GM23338 (cell line): ENCODE data around the gene KIFC1. TPM values are rescaled to one million over a fixed set of nuclear protein-coding genes. Genes with fewer than 3 reads are reported as not detected.

ENCODE experiments used
- ATAC-seq: fragments of 200-7000 bp; cut with Tn5 transposase; 3 replicates; pipeline ENCODE4 v1.9.1; 2020
- DNase-seq: peaks from one replicate; pipeline ENCODE4 v3.0.0-alpha.2; 2015; ENCODE audit warnings: low spot score
- H2AFZ ChIP-seq: fragments of 200-600 bp; sonication (generic); 2 replicates; pipeline ENCODE4 v1.8.0; 2016; ENCODE audit warnings: antibody characterized with exemption, mild to moderate bottlenecking, moderate library complexity
- H3F3A ChIP-seq: fragments of 200-600 bp; sonication (generic); replicated peaks from 2 replicates; pipeline ENCODE4 v1.8.0; 2017; ENCODE audit warnings: antibody characterized with exemption, mixed run types, low read depth
- H3K27ac ChIP-seq: fragments of 200-600 bp; sonication (generic); 2 replicates; pipeline ENCODE4 v1.6.1; 2016; ENCODE audit warnings: low read depth
- H3K27me3 ChIP-seq: fragments of 200-600 bp; sonication (generic); 2 replicates; pipeline ENCODE4 v1.8.0; 2016; ENCODE audit warnings: mild to moderate bottlenecking, mixed run types, moderate library complexity; ENCODE audit not compliant: insufficient read depth
- H3K36me3 ChIP-seq: fragments of 200-600 bp; sonication (generic); 2 replicates; pipeline ENCODE4 v1.8.0; 2016; ENCODE audit warnings: mild to moderate bottlenecking; ENCODE audit not compliant: insufficient read depth
- H3K4me1 ChIP-seq: fragments of 200-600 bp; sonication (generic); 2 replicates; pipeline ENCODE4 v1.8.0; 2016; ENCODE audit warnings: mild to moderate bottlenecking, moderate library complexity; ENCODE audit not compliant: insufficient read depth
- H3K4me2 ChIP-seq: fragments of 200-600 bp; sonication (generic); 2 replicates; pipeline ENCODE4 v1.7.1; 2017; ENCODE audit warnings: mixed run types
- H3K4me3 ChIP-seq: fragments of 200-600 bp; sonication (generic); 2 replicates; pipeline ENCODE4 v1.6.1; 2016; ENCODE audit warnings: mixed run types
- H3K79me2 ChIP-seq: fragments of 200-600 bp; sonication (generic); replicated peaks from 2 replicates; pipeline ENCODE4 v1.8.0; 2017; ENCODE audit warnings: mild to moderate bottlenecking; ENCODE audit not compliant: insufficient read depth
- H3K9me2 ChIP-seq: fragments of 200-600 bp; sonication (generic); 2 replicates; pipeline ENCODE4 v1.8.0; 2017; ENCODE audit not compliant: insufficient read depth
- H4K20me1 ChIP-seq: fragments of 200-600 bp; sonication (generic); replicated peaks from 2 replicates; pipeline ENCODE4 v1.8.0; 2017; ENCODE audit warnings: mild to moderate bottlenecking; ENCODE audit not compliant: insufficient read depth
- H3K27ac Mint-ChIP-seq: 2 replicates; pipeline ENCODE4 v1.8.0; 2020; ENCODE audit warnings: inconsistent platforms, mild to moderate bottlenecking, moderate library complexity, mixed read lengths
- H3K27me3 Mint-ChIP-seq: 3 replicates; pipeline ENCODE4 v1.8.0; 2022; ENCODE audit warnings: low read depth, mild to moderate bottlenecking, moderate library complexity, mixed read lengths, inconsistent platforms; ENCODE audit not compliant: insufficient read depth, poor library complexity
- H3K36me3 Mint-ChIP-seq: 3 replicates; pipeline ENCODE4 v1.8.0; 2021; ENCODE audit warnings: low read depth, mild to moderate bottlenecking, inconsistent platforms, moderate library complexity, mixed read lengths
- H3K4me1 Mint-ChIP-seq: 3 replicates; pipeline ENCODE4 v1.8.0; 2020; ENCODE audit warnings: mild to moderate bottlenecking, inconsistent platforms, mixed read lengths
- H3K4me3 Mint-ChIP-seq: 3 replicates; pipeline ENCODE4 v1.8.0; 2021; ENCODE audit warnings: moderate library complexity, mild to moderate bottlenecking, inconsistent platforms, mixed read lengths
- H3K9me3 Mint-ChIP-seq: 3 replicates; pipeline ENCODE4 v1.8.0; 2020; ENCODE audit warnings: moderate library complexity, mild to moderate bottlenecking, inconsistent platforms, mixed read lengths
- CREB1 ChIP-seq: fragments of 250-450 bp; sonication (Bioruptor Pico); IDR thresholded peaks from 2 replicates; pipeline ENCODE4 v1.5.0; 2020; ENCODE audit warnings: low read depth, mild to moderate bottlenecking, moderate library complexity
- EZH2 ChIP-seq: fragments of 200-600 bp; sonication (generic); IDR thresholded peaks from one replicate; pipeline ENCODE4 v1.8.0; 2017; ENCODE audit warnings: antibody characterized with exemption, mild to moderate bottlenecking, low read depth; ENCODE audit not compliant: unreplicated experiment
- JUNB ChIP-seq: IDR thresholded peaks from one replicate; pipeline ENCODE4 v1.6.1; 2016; ENCODE audit warnings: antibody characterized with exemption; ENCODE audit not compliant: unreplicated experiment
- ZNF114 ChIP-seq: fragments of 250-450 bp; sonication (Bioruptor Pico); IDR thresholded peaks from 2 replicates; pipeline ENCODE4 v1.5.0; 2020; ENCODE audit warnings: mild to moderate bottlenecking, moderate library complexity
- polyA plus RNA-seq: library from polyadenylated mRNA; unstranded; fragments of >200 nt; fragmentation: Nextera tagmentation; extraction: Ambion mirVana; gene quantifications from 2 replicates; pipeline ENCODE4 v1.2.1, GENCODE V29; 2016
- total RNA-seq: library from RNA; depleted of rRNA; stranded (reverse); fragments of >200 nt; shearing (Covaris generic); gene quantifications from 2 replicates; pipeline ENCODE4 v1.2.3, GENCODE V29; 2014
- TF ChIP-seq, protein P1 (sequence below), 2 experiments: fragments of 200-600 bp in 1 of 2; sonication (generic) in 1 of 2; conservative IDR thresholded peaks; 2 replicates each; pipeline versions ENCODE4 v1.5.1 to v1.6.1; 2016 to 2017; ENCODE audit warnings: antibody characterized with exemption in 2 of 2, low read depth in 2 of 2, mild to moderate bottlenecking in 2 of 2, moderate library complexity in 1 of 2
- TF ChIP-seq, protein P2 (sequence below): IDR thresholded peaks from 2 replicates; pipeline ENCODE4 v1.6.1; 2016; ENCODE audit warnings: antibody characterized with exemption
- TF ChIP-seq, protein P3 (sequence below): IDR thresholded peaks from one replicate; pipeline ENCODE4 v1.6.1; 2018; ENCODE audit warnings: antibody characterized with exemption; ENCODE audit not compliant: unreplicated experiment

KIFC1 gene
- total and polyA plus RNA-seq, 2 experiments from 2014 or later: 10.3 to 61.7 TPM

DNA sequence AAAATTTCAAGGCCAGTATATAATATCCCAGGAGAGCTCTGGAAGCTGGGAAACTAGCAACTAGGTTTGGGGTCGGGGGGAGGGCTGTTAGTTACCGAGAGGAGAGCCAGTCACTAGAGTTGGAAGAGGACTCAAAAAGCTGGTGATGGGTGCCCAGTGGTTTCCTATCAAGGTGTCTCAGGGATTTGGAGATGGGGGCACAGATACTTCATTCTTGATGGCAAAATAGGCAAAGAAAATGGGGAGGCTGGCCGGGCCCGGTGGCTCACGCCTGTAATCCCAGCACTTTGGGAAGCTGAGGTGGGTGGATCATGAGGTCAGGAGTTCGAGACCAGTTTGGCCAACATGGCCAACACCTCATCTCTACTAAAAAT is 20.0 kb downstream of the KIFC1 start:
- Mint-ChIP-seq H3K27me3 (peaks cover 19% of the 10 kb centered on the region), H3K4me1 (peaks cover 50% of the 10 kb centered on the region), H3K9me3 (no peaks in the 10 kb centered on the region), H3K27ac (peak overlapping the region; percentile 74), H3K4me3 (peak overlapping the region; percentile 77), H3K36me3 (peaks cover 60% of the 10 kb centered on the region)
- Histone ChIP-seq H3K27me3 (no peaks in the 10 kb centered on the region), H3K27ac (no peak overlapping the region), H3K4me1 (peaks cover 33% of the 10 kb centered on the region), H3K9me2 (no peaks in the 10 kb centered on the region), H2AFZ (no peak overlapping the region), H3K36me3 (peaks cover 26% of the 10 kb centered on the region; the same call in 1 of the 2 replicates), H3K4me3 (peak overlapping the region; percentile 81), H4K20me1 (peaks cover 18% of the 10 kb centered on the region), H3F3A (peaks cover 23% of the 10 kb centered on the region), H3K79me2 (peaks cover 33% of the 10 kb centered on the region), H3K4me2 (peak overlapping the region; percentile 96)
- DNase-seq (no peak), ATAC-seq (no peak)
- TF ChIP-seq, protein P1, sequence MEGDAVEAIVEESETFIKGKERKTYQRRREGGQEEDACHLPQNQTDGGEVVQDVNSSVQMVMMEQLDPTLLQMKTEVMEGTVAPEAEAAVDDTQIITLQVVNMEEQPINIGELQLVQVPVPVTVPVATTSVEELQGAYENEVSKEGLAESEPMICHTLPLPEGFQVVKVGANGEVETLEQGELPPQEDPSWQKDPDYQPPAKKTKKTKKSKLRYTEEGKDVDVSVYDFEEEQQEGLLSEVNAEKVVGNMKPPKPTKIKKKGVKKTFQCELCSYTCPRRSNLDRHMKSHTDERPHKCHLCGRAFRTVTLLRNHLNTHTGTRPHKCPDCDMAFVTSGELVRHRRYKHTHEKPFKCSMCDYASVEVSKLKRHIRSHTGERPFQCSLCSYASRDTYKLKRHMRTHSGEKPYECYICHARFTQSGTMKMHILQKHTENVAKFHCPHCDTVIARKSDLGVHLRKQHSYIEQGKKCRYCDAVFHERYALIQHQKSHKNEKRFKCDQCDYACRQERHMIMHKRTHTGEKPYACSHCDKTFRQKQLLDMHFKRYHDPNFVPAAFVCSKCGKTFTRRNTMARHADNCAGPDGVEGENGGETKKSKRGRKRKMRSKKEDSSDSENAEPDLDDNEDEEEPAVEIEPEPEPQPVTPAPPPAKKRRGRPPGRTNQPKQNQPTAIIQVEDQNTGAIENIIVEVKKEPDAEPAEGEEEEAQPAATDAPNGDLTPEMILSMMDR (conservative IDR thresholded peaks at IDR 0.05; ENCODE audit: low read depth in 2 of 2): no peak
- TF ChIP-seq JUNB: no peak
- TF ChIP-seq, protein P2, sequence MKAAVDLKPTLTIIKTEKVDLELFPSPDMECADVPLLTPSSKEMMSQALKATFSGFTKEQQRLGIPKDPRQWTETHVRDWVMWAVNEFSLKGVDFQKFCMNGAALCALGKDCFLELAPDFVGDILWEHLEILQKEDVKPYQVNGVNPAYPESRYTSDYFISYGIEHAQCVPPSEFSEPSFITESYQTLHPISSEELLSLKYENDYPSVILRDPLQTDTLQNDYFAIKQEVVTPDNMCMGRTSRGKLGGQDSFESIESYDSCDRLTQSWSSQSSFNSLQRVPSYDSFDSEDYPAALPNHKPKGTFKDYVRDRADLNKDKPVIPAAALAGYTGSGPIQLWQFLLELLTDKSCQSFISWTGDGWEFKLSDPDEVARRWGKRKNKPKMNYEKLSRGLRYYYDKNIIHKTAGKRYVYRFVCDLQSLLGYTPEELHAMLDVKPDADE: no peak

DNA sequence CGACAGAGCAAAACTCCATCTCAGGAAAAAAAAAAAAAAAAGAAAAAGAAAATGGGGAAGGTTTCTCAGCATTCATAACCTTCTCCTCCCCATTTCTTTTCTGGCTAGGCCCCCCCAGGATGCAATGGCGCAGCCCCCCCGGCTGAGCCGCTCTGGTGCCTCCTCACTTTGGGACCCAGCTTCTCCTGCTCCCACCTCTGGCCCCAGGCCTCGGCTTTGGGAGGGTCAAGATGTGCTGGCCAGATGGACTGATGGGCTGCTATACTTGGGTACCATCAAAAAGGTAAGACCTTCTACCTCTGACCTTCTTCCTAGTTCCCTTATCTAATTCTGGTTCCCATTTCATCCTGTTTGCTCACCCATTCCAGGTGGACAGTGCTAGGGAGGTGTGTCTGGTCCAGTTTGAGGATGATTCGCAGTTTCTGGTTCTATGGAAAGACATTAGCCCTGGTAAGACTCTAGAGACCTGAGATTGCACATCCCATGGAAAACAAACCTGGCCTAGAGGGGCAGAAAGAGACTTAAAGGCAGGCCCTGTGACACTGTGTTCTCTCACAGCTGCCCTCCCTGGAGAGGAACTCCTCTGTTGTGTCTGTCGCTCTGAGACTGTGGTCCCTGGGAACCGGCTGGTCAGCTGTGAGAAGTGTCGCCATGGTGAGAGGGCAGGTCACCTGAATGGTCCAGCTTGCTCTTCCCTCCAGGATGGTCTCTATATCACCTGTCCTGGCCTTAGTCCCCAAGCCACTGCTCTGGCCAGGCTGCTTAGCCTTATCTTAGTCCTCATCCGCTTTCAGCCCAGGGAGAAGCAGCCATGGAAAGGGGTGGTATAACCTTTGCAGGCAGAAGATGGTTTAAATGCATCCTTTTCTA is 20.8 kb downstream of the KIFC1 start:
- no peaks in the 10 kb centered on the region for H3K9me2 ChIP-seq
- Mint-ChIP-seq H3K9me3 (no peaks in the 10 kb centered on the region), H3K36me3 (peaks cover 60% of the 10 kb centered on the region), H3K27me3 (peaks cover 22% of the 10 kb centered on the region), H3K27ac (no peak overlapping the region), H3K4me3 (peak overlapping the region; percentile 77), H3K4me1 (peaks cover 55% of the 10 kb centered on the region)
- peak overlapping the region; percentile 96; the same call in 1 of the 2 replicates for H3K4me2 ChIP-seq
- peaks cover 24% of the 10 kb centered on the region for H3F3A ChIP-seq
- peaks cover 25% of the 10 kb centered on the region for H4K20me1 ChIP-seq
- H3K79me2 ChIP-seq: peaks cover 41% of the 10 kb centered on the region
- 0 out of 2 replicates have a peak overlapping the region, but pooled peaks have one; percentile 81 for H3K4me3 ChIP-seq
- no peak overlapping the region for H3K27ac ChIP-seq
- H3K27me3 ChIP-seq: no peaks in the 10 kb centered on the region
- DNase-seq: no peak
- no peak for ATAC-seq
- no peak overlapping the region for H2AFZ ChIP-seq
- TF ChIP-seq, protein P3, sequence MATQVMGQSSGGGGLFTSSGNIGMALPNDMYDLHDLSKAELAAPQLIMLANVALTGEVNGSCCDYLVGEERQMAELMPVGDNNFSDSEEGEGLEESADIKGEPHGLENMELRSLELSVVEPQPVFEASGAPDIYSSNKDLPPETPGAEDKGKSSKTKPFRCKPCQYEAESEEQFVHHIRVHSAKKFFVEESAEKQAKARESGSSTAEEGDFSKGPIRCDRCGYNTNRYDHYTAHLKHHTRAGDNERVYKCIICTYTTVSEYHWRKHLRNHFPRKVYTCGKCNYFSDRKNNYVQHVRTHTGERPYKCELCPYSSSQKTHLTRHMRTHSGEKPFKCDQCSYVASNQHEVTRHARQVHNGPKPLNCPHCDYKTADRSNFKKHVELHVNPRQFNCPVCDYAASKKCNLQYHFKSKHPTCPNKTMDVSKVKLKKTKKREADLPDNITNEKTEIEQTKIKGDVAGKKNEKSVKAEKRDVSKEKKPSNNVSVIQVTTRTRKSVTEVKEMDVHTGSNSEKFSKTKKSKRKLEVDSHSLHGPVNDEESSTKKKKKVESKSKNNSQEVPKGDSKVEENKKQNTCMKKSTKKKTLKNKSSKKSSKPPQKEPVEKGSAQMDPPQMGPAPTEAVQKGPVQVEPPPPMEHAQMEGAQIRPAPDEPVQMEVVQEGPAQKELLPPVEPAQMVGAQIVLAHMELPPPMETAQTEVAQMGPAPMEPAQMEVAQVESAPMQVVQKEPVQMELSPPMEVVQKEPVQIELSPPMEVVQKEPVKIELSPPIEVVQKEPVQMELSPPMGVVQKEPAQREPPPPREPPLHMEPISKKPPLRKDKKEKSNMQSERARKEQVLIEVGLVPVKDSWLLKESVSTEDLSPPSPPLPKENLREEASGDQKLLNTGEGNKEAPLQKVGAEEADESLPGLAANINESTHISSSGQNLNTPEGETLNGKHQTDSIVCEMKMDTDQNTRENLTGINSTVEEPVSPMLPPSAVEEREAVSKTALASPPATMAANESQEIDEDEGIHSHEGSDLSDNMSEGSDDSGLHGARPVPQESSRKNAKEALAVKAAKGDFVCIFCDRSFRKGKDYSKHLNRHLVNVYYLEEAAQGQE: no peak
- no peak for TF ChIP-seq ZNF114 (CRISPR knock-in tag)
- no peak for TF ChIP-seq CREB1 (CRISPR knock-in tag)
- TF ChIP-seq EZH2: no peak
- H3K4me1 ChIP-seq: peaks cover 36% of the 10 kb centered on the region
- H3K36me3 ChIP-seq: peaks cover 20% of the 10 kb centered on the region; the same call in 1 of the 2 replicates
